Lung (tissue), 12 donors: ENCODE results near the gene HIPK2. TPM values are rescaled to one million over a fixed set of nuclear protein-coding genes. Genes with fewer than 3 reads are reported as not detected.
A peak's percentile ranks its signal among the peaks of the same experiment; 100 is the strongest.

Experiments used
- ATAC-seq: fragments of 200-7000 bp; cut with Tn5 transposase; one replicate; pipeline ENCODE4 v1.9.1; 2020; ENCODE audit warnings: moderate number of reproducible peaks; ENCODE audit not compliant: insufficient read depth, low FRiP score
- DNase-seq, 3 donors: peaks; one replicate each; pipeline ENCODE4 v3.0.0-alpha.2; 2013 to 2017
- H3K27ac ChIP-seq, 2 donors: one replicate each; pipeline ENCODE4 v1.5.1; 2013; ENCODE audit warnings: mild to moderate bottlenecking in 2 of 2, moderate library complexity in 2 of 2, control low read depth in 1 of 2, inconsistent platforms in 1 of 2, low read depth in 1 of 2, low read length in 1 of 2
- H3K27me3 ChIP-seq, 3 donors: one replicate each; pipeline ENCODE4 v1.5.1; 2013; ENCODE audit warnings: low read length in 2 of 3; ENCODE audit not compliant: control insufficient read depth in 3 of 3, insufficient read depth in 3 of 3
- H3K36me3 ChIP-seq, 4 donors: one replicate each; pipeline ENCODE4 v1.5.1; 2013; ENCODE audit warnings: low read length in 4 of 4, mild to moderate bottlenecking in 1 of 4, moderate library complexity in 1 of 4; ENCODE audit not compliant: control insufficient read depth in 4 of 4, insufficient read depth in 4 of 4
- H3K4me1 ChIP-seq, 5 donors: one replicate each; pipeline ENCODE4 v1.5.1; 2013; ENCODE audit warnings: low read length in 5 of 5, mild to moderate bottlenecking in 2 of 5, moderate library complexity in 1 of 5; ENCODE audit not compliant: control insufficient read depth in 5 of 5, insufficient read depth in 5 of 5
- H3K4me3 ChIP-seq: one replicate; pipeline ENCODE4 v1.5.1; 2013; ENCODE audit warnings: mild to moderate bottlenecking, control low read depth, moderate library complexity
- H3K9ac ChIP-seq, 2 donors: one replicate each; pipeline ENCODE4 v1.5.1; 2013; ENCODE audit warnings: low read length in 2 of 2, control low read depth in 1 of 2; ENCODE audit not compliant: insufficient read depth in 1 of 2
- H3K9me3 ChIP-seq, 4 donors: one replicate each; pipeline ENCODE4 v1.5.1; 2013; ENCODE audit warnings: low read length in 3 of 4, mild to moderate bottlenecking in 1 of 4, moderate library complexity in 1 of 4; ENCODE audit not compliant: control insufficient read depth in 4 of 4, insufficient read depth in 3 of 4
- WGBS, 2 donors: extraction: QIAGEN DNeasy Blood & Tissue Kit; methylation state at CpG; one replicate each; pipeline ENCODE4 v1.1.7; 2013; 5-methylcytosine and 5-hydroxymethylcytosine counted together
- polyA plus RNA-seq, 2 donors: library from polyadenylated mRNA; stranded (reverse); fragments of 200-250 nt; gene quantifications; one replicate each; pipeline ENCODE4 v1.2.1, GENCODE V29; 2013
- total RNA-seq, 2 donors: library from RNA; depleted of rRNA in 1 of 2; stranded (reverse); fragments of >200 nt in 1 of 2; gene quantifications; one replicate each; pipeline ENCODE4 v1.2.1, GENCODE V29; 2014 to 2021
- TF ChIP-seq, protein P1 (sequence below): IDR thresholded peaks from 2 replicates; pipeline ENCODE4 v1.5.1; 2012; ENCODE audit warnings: mild to moderate bottlenecking; ENCODE audit errors: control extremely low read depth, extremely low read depth
- donor health status: control.
- donor health status: control.
- donor health status: Bipolar disorder and iron deficiency.
- donor health status: healthy.
- donor health status: DM: yes; HTN: yes; CAD: no.

Gene HIPK2
- total and polyA plus RNA-seq, 4 donors = 8.7 to 65.1 (median 18.3) TPM

- TF ChIP-seq, protein P1, sequence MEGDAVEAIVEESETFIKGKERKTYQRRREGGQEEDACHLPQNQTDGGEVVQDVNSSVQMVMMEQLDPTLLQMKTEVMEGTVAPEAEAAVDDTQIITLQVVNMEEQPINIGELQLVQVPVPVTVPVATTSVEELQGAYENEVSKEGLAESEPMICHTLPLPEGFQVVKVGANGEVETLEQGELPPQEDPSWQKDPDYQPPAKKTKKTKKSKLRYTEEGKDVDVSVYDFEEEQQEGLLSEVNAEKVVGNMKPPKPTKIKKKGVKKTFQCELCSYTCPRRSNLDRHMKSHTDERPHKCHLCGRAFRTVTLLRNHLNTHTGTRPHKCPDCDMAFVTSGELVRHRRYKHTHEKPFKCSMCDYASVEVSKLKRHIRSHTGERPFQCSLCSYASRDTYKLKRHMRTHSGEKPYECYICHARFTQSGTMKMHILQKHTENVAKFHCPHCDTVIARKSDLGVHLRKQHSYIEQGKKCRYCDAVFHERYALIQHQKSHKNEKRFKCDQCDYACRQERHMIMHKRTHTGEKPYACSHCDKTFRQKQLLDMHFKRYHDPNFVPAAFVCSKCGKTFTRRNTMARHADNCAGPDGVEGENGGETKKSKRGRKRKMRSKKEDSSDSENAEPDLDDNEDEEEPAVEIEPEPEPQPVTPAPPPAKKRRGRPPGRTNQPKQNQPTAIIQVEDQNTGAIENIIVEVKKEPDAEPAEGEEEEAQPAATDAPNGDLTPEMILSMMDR = no peak
- ATAC-seq = no peak
- peaks cover 0 to 1% (median 0%) of the 10 kb centered on the region in 4 donors for H3K36me3 ChIP-seq
- H3K27ac ChIP-seq = peak overlapping the region in 1 of 2 donors; percentile 37
- no peaks in the 10 kb centered on the region for H3K9me3 ChIP-seq
- H3K4me1 ChIP-seq = peaks cover 8 to 69% (median 22%) of the 10 kb centered on the region in 5 donors
- H3K27me3 ChIP-seq = no peaks in the 10 kb centered on the region
- 79 to 81% methylated on average over 9 of the region's 9 CpGs for WGBS, 2 donors
- H3K4me3 ChIP-seq = no peak overlapping the region
- no peak overlapping the region for H3K9ac ChIP-seq
- DNase-seq = no peak
These were observed 29.4 kb downstream of the HIPK2 start for GRCh38 chr7:139748373-139748765.

GRCh38 chr7:139747662-139748372 lies 30.0 kb downstream of the HIPK2 start:
- no peak overlapping the region for H3K27ac ChIP-seq
- H3K9ac ChIP-seq = no peak overlapping the region
- H3K4me1 ChIP-seq = peaks cover 7 to 69% (median 19%) of the 10 kb centered on the region in 5 donors
- no peaks in the 10 kb centered on the region for H3K9me3 ChIP-seq
- WGBS, 2 donors = 93 to 94% methylated on average over 13 of the region's 13 CpGs
- ATAC-seq (no peak), DNase-seq (no peak)
- no peaks in the 10 kb centered on the region for H3K27me3 ChIP-seq
- H3K36me3 ChIP-seq = peaks cover 0 to 1% (median 0%) of the 10 kb centered on the region in 4 donors
- TF ChIP-seq, protein P1 = no peak
- no peak overlapping the region for H3K4me3 ChIP-seq

- no peak for DNase-seq
- TF ChIP-seq, protein P1 = no peak
- Histone ChIP-seq H3K4me3 (no peak overlapping the region), H3K27ac (peak overlapping the region in 1 of 2 donors; percentile 7), H3K27me3 (no peaks in the 10 kb centered on the region), H3K36me3 (peaks cover 0 to 1% (median 0%) of the 10 kb centered on the region in 4 donors), H3K9me3 (no peaks in the 10 kb centered on the region), H3K4me1 (peaks cover 3 to 72% (median 11%) of the 10 kb centered on the region in 5 donors), H3K9ac (no peak overlapping the region)
- no peak for ATAC-seq
- WGBS, 2 donors = 89 to 92% methylated on average over 8 of the region's 8 CpGs
These were observed 31.1 kb downstream of the HIPK2 start for GRCh38 chr7:139746652-139747051.
